Endothelial cell of umbilical vein (primary cell): ENCODE data around the gene NGEF. TPM values are rescaled to one million over a fixed set of nuclear protein-coding genes. Genes with fewer than 3 reads are reported as not detected.

Experiments used
- BruUV-seq: library from RNA; stranded (reverse); fragments of 400-500 nt; replicated peaks from 2 replicates; lab custom pipeline; 2021; lab: Mats Ljungman, UMichigan
- CTCF ChIA-PET: fragments of 300-600, 350-600 bp; sonication (Branson Sonifier 250); formaldehyde crosslinking; loops from one replicate; lab custom pipeline; 2021; ENCODE audit warnings: antibody characterized with exemption, inconsistent platforms; lab: Charles Lee
- POLR2A ChIA-PET: fragments of 300-600, 350-600 bp; sonication (Branson Sonifier 250); formaldehyde crosslinking; loops from one replicate; lab custom pipeline; 2021; ENCODE audit warnings: antibody characterized with exemption, inconsistent platforms; lab: Charles Lee
- DNase-seq: peaks from one replicate; pipeline ENCODE4 v3.0.0-alpha.2; 2011; ENCODE audit warnings: low read depth, low spot score
- FAIRE-seq: peaks from 2 replicates; lab custom pipeline; 2011; peaks lifted over from hg19 to GRCh38; lab: Jason Lieb, UNC
- H2AFZ ChIP-seq: 2 replicates; pipeline ENCODE4 v1.6.0; 2012; ENCODE audit warnings: low read depth, low read length, control low read depth, inconsistent platforms
- H3K27ac ChIP-seq: 2 replicates; pipeline ENCODE4 v1.5.1; 2011; ENCODE audit warnings: low read depth, mild to moderate bottlenecking, control low read depth, low read length, moderate library complexity; ENCODE audit not compliant: insufficient read depth
- H3K27me3 ChIP-seq, 2 experiments: 2 replicates each; pipeline versions ENCODE4 v1.6.0 to v1.6.1; 2011; ENCODE audit warnings: low read length in 2 of 2, mixed read lengths in 1 of 2; ENCODE audit not compliant: control insufficient read depth in 2 of 2, insufficient read depth in 2 of 2
- H3K36me3 ChIP-seq, 2 experiments: 2 replicates in 1 of 2; 3 replicates in 1 of 2; pipeline ENCODE4 v1.5.1; 2011; ENCODE audit warnings: low read length in 2 of 2, mild to moderate bottlenecking in 1 of 2, moderate library complexity in 1 of 2; ENCODE audit not compliant: control insufficient read depth in 2 of 2, insufficient read depth in 2 of 2; ENCODE audit errors: extremely low read depth in 1 of 2
- H3K4me1 ChIP-seq: 3 replicates; pipeline ENCODE4 v1.5.1; 2011; ENCODE audit warnings: mild to moderate bottlenecking, low read length; ENCODE audit not compliant: control insufficient read depth, insufficient read depth; ENCODE audit errors: extremely low read depth
- H3K4me2 ChIP-seq: 2 replicates; pipeline ENCODE4 v1.6.1; 2011; ENCODE audit warnings: low read length, control low read depth, mixed read lengths; ENCODE audit not compliant: insufficient read depth
- H3K4me3 ChIP-seq, 3 experiments: fragments of 200-600 bp in 1 of 3; sonication (generic), shearing (Covaris generic) in 1 of 3; replicated peaks in 1 of 3; 2 replicates each; pipeline ENCODE4 v1.5.1; 2011 to 2016; ENCODE audit warnings: control low read depth in 3 of 3, low read length in 3 of 3, mild to moderate bottlenecking in 2 of 3, inconsistent platforms in 1 of 3, low read depth in 1 of 3, moderate library complexity in 1 of 3; ENCODE audit not compliant: insufficient read depth in 1 of 3
- H3K79me2 ChIP-seq: 2 replicates; pipeline ENCODE4 v1.6.0; 2012; ENCODE audit warnings: low read length, inconsistent platforms; ENCODE audit not compliant: control insufficient read depth, insufficient read depth
- H3K9ac ChIP-seq: replicated peaks from 2 replicates; pipeline ENCODE3; 2011; ENCODE audit warnings: low read length, control low read depth; ENCODE audit not compliant: insufficient read depth; ENCODE audit errors: extremely low read depth
- H3K9me1 ChIP-seq: replicated peaks from 3 replicates; pipeline ENCODE4 v1.6.0; 2011; ENCODE audit warnings: mild to moderate bottlenecking, low read length; ENCODE audit not compliant: control insufficient read depth, insufficient read depth; ENCODE audit errors: extremely low read depth
- H3K9me3 ChIP-seq: replicated peaks from 2 replicates; pipeline ENCODE4 v1.5.1; 2012; ENCODE audit warnings: low read length, inconsistent platforms; ENCODE audit not compliant: control insufficient read depth, insufficient read depth
- H4K20me1 ChIP-seq: replicated peaks from 2 replicates; pipeline ENCODE3; 2011; ENCODE audit warnings: mild to moderate bottlenecking, low read length; ENCODE audit not compliant: control insufficient read depth, insufficient read depth; ENCODE audit errors: extremely low read depth
- EZH2 ChIP-seq: IDR thresholded peaks from 2 replicates; pipeline ENCODE4 v1.6.1; 2012; ENCODE audit warnings: borderline replicate concordance, low read depth, mild to moderate bottlenecking, moderate library complexity, low read length, inconsistent platforms; ENCODE audit not compliant: severe bottlenecking
- FOS ChIP-seq: IDR thresholded peaks from 2 replicates; pipeline ENCODE4 v1.6.1; 2011; ENCODE audit warnings: mild to moderate bottlenecking, low read length, moderate library complexity, borderline replicate concordance; ENCODE audit not compliant: insufficient read depth
- GATA2 ChIP-seq: IDR thresholded peaks from 2 replicates; pipeline ENCODE4 v1.7.0; 2011; ENCODE audit warnings: low read depth, mild to moderate bottlenecking, moderate library complexity, mixed read lengths, low read length; ENCODE audit not compliant: insufficient read length, insufficient read depth
- JUN ChIP-seq: IDR thresholded peaks from 2 replicates; pipeline ENCODE4 v1.6.1; 2011; ENCODE audit warnings: borderline replicate concordance, low read depth; ENCODE audit not compliant: insufficient read length, insufficient read depth
- MYC ChIP-seq: IDR thresholded peaks from one replicate; pipeline ENCODE4 v1.6.1; 2011; ENCODE audit warnings: mild to moderate bottlenecking, low read depth, low read length
- POLR2A ChIP-seq: IDR thresholded peaks from 2 replicates; pipeline ENCODE4 v1.6.1; 2012; ENCODE audit warnings: low read depth, mild to moderate bottlenecking, control low read depth, low read length
- POLR2AphosphoS5 ChIP-seq: IDR thresholded peaks from 2 replicates; pipeline ENCODE4 v1.6.1; 2012; ENCODE audit warnings: low read depth, mild to moderate bottlenecking, control low read depth, low read length, moderate library complexity; ENCODE audit not compliant: insufficient read depth
- dilution Hi-C: fragments of 300-500 bp; cut with MboI; formaldehyde crosslinking; loops from one replicate; pipeline ENCODE4 v1.15.0; 2019; ENCODE audit warnings: low sequenced_read_pairs; ENCODE audit not compliant: extremely low pct_ligation_motif_present
- intact Hi-C: fragments of 100-400 bp; cut with micrococcal nuclease; formaldehyde crosslinking; loops from one replicate; pipeline ENCODE4 v1.10.0; 2022
- polyA plus RNA-seq, 4 experiments: library from polyadenylated mRNA; depleted of rRNA in 3 of 4; stranded (reverse) in 3 of 4; unstranded in 1 of 4; fragments of >200 nt; gene quantifications; 2 replicates each; pipeline versions ENCODE4 v1.2.1 to v1.2.3, GENCODE V29; 2011 to 2012; ENCODE audit warnings: missing spikeins in 1 of 4
- total RNA-seq: library from RNA; stranded (reverse); gene quantifications from 2 replicates; pipeline ENCODE4 v1.2.3, GENCODE V29; 2021
- TF ChIP-seq, protein P1 (sequence below), 2 donors: IDR thresholded peaks; 1 replicate in 1 of 2; 2 replicates in 1 of 2; pipeline ENCODE4 v1.5.1; 2011; ENCODE audit warnings: low read length in 2 of 2, mild to moderate bottlenecking in 2 of 2, moderate library complexity in 2 of 2, control low read depth in 1 of 2, inconsistent platforms in 1 of 2, low read depth in 1 of 2; ENCODE audit not compliant: insufficient read depth in 1 of 2; ENCODE audit errors: extremely low read depth in 1 of 2
- TF ChIP-seq, protein P2 (sequence below): IDR thresholded peaks from 2 replicates; pipeline ENCODE4 v1.6.1; 2011; ENCODE audit not compliant: insufficient read depth, insufficient read length

Gene NGEF
- total and polyA plus RNA-seq, 2 donors (not counting 3 experiments of a cell fraction or from before 2014, with no cell fraction given), result 0.22 to 0.41 TPM

DNA sequence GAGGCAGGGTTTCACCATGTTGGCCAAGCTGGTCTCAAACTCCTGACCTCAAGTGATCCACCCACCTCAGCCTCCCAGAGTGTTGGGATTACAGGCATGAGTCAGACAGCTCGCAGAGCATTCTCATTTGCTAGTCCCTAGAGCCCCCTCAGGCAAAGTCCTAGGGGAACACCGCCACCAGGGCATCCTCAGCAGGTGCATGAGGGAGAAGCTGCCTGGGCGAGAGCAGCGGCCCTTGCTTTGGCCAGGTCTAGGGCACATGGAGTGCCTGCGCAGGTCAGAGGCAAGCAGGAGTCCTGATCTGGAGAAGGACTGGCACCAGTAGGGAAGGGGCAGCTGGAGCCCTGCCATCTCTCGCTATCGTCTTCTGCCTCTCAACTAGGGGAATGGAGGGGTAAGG lies 32.4 kb downstream of the NGEF start:
- CTCF ChIA-PET, result interaction anchor here (0.6 to 2.5 kb wide), 5 partner anchors 9 to 93 kb away, joined by 3 to 12 read pairs (median 3); no protein-coding TSS in a partner anchor
- Histone ChIP-seq H3K27ac (no peak overlapping the region), H3K36me3 (no peaks in the 10 kb centered on the region), H3K4me2 (no peak overlapping the region), H3K79me2 (no peaks in the 10 kb centered on the region), H3K27me3 (peaks cover 0 to 2% of the 10 kb centered on the region in 2 experiments), H4K20me1 (no peaks in the 10 kb centered on the region), H3K9ac (no peak overlapping the region), H3K9me1 (no peaks in the 10 kb centered on the region), H2AFZ (no peak overlapping the region), H3K9me3 (no peaks in the 10 kb centered on the region), H3K4me3 (no peak overlapping the region), H3K4me1 (no peaks in the 10 kb centered on the region)
- POLR2A ChIA-PET, result no interaction called here
- FAIRE-seq (no peak), DNase-seq (no peak)
- dilution Hi-C loops (no loop called here), intact Hi-C loops (loop anchor here (10.0 kb wide), 1 partner anchor 274 kb away; the partner anchor contains the start of gene ATG16L1)
- BruUV-seq, result no TSS peak
- TF ChIP-seq GATA2 (no peak), POLR2A (no peak), FOS (no peak), EZH2 (no peak), MYC (no peak), POLR2AphosphoS5 (no peak), JUN (no peak)
- TF ChIP-seq, protein P1, sequence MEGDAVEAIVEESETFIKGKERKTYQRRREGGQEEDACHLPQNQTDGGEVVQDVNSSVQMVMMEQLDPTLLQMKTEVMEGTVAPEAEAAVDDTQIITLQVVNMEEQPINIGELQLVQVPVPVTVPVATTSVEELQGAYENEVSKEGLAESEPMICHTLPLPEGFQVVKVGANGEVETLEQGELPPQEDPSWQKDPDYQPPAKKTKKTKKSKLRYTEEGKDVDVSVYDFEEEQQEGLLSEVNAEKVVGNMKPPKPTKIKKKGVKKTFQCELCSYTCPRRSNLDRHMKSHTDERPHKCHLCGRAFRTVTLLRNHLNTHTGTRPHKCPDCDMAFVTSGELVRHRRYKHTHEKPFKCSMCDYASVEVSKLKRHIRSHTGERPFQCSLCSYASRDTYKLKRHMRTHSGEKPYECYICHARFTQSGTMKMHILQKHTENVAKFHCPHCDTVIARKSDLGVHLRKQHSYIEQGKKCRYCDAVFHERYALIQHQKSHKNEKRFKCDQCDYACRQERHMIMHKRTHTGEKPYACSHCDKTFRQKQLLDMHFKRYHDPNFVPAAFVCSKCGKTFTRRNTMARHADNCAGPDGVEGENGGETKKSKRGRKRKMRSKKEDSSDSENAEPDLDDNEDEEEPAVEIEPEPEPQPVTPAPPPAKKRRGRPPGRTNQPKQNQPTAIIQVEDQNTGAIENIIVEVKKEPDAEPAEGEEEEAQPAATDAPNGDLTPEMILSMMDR (IDR thresholded peaks at IDR 0.05; ENCODE audit: extremely low read depth in 1 of 2, insufficient read depth in 1 of 2, low read depth in 1 of 2, low read length in 2 of 2), result no peak
- TF ChIP-seq, protein P2, sequence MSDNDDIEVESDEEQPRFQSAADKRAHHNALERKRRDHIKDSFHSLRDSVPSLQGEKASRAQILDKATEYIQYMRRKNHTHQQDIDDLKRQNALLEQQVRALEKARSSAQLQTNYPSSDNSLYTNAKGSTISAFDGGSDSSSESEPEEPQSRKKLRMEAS, result no peak
